Measurements from ENCODE around the gene HOMEZ.

DNA sequence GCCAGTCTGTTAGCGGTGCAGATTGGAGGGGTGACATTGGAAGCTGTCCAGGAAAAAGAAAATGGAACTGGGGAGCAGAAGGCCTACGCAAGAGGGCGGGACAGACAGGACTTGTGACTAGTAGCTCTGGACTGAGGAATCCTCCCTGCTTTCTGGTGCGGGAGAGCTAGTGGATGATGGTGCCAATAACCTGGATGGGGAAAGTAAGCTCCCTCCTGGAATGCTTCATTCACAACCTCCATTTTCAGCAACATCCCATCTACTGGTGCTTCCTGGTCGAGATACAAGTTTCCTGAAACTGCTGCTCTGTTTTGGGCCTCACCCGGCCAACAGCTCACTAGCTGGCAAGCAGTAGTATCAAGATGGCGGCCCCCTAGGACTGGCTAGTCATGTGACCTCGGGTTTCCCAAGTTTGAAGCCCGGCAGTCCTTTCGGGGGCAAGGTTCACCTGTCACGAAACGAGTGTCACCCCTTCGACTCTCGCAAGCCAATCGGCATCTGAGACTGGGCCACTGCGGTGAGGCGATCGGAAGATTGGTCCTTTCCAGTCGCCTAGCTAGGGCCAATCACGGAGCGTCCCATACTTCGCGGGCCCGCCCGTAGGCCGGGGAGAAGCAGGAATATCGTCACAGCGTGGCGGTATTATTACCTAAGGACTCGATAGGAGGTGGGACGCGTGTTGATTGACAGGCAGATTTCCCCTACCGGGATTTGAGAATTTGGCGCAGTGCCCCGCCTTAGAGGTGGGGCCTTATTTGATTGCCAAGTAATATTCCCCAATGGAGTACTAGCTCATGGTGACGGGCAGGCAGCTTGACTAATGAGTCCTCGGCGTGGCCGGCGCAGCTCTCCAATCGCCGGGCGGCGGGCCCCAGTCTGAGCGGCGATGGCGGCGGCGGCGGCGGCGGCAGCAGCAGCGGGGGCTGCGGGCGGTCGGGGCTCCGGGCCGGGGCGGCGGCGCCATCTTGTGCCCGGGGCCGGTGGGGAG lies 34.9 kb upstream of the HOMEZ start, which contains the start of gene PABPN1:
- TF ChIP-seq CTCF (IDR thresholded peaks at IDR 0.05) (no peak), POLR2A (IDR thresholded peaks at IDR 0.05) (peak; percentile 28 to 89)
